Activated T-cell treated with anti-CD3 and anti-CD28 coated beads for 4 hours (primary cell): ENCODE data around the gene SLPI.

Experiments used
- DNase-seq: peaks from one replicate; pipeline ENCODE4 v3.0.0-alpha.2; 2020

SLPI gene

DNA sequence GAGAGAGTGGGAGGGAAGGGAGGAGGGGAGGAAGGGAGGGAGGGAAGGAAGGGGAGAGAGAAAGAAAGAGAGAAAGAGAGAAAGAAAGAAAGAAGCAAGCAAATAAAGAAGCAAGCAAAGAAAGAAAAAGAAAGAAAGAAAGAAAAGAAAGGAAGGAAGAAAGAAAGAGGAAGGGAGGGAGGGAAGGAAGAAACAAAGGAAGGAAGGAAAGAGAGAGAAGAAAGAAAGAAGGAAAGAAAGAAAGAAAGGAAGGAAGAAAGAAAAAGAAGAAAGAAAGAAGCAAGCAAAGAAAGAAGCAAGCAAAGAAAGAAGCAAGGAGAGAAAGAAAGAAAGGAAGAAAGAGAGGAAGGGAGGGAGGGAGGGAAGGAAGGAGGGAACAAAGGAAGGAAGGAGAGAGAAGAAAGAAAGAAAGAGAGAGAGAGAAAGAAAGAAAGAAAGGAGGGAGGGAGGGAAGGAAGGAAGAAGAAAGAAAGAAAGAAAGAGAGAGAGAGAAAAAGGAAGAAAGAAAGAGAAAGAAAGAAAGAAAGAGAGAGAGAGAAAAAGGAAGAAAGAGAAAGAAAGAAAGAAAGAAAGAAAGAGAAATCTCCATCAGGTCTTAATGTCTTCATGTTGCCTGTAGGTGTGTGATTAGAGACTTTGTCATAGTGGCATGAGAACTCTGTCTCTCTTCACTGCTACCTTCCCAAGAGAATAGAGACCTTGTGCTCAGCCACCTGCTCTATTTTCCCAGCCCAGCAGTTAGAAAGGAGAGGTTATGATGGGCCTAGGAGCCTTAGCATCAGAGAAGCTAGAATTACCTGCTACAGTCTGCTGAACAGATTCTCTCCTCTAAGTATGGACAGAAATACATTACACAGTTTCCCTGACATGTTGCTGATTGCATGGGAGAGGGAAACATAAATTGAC is 42.5 kb downstream of the SLPI start:
- DNase-seq: no peak

- DNase-seq: no peak
Measured at GRCh38 chr20:45209924-45210323, 44.4 kb downstream of the SLPI start.

DNA sequence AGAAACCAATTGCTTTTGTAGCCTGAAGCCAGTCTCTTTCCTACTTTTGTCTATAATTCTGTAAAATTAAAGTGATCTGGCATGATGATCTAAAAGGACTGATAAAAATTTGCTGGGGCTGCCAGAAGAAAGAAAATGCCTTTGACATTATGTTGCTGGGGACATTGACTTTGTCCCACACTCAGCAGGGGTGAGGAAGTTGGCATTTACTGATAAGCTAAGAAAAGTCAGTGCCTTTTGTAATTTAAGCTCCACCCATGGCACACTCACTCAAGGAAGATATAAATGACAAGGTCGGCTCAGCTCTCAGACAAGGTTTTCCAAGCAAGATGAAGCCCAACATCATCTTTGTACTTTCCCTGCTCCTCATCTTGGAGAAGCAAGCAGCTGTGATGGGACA is 47.6 kb downstream of the SLPI start, which contains the start of gene SEMG1:
Gene SEMG1, plus strand, starts transcription at position 309 of the 400 bp plus-strand sequence. Its CDS starts 21 bp downstream, at position 330.
- no peak for DNase-seq
